HAP-1 (cell line): ENCODE measurements around the gene NALCN.

ENCODE experiments used
- DNase-seq, 2 experiments: peaks; one replicate each; pipeline ENCODE4 v3.0.0-alpha.2; 2016 to 2020; ENCODE audit warnings: low spot score in 2 of 2
- H3K27me3 ChIP-seq: fragments of 250-450 bp; sonication (Bioruptor Pico); 2 replicates; pipeline ENCODE4 v1.5.1; 2020; ENCODE audit warnings: low read depth, mild to moderate bottlenecking, moderate library complexity
- H3K36me3 ChIP-seq: fragments of 250-450 bp; sonication (Bioruptor Pico); replicated peaks from 2 replicates; pipeline ENCODE4 v1.5.1; 2020; ENCODE audit warnings: mild to moderate bottlenecking
- H3K4me1 ChIP-seq: fragments of 250-450 bp; sonication (Bioruptor Pico); 2 replicates; pipeline ENCODE4 v1.5.1; 2020; ENCODE audit warnings: mild to moderate bottlenecking
- H3K4me3 ChIP-seq: fragments of 250-450 bp; sonication (Bioruptor Pico); 2 replicates; pipeline ENCODE4 v1.5.1; 2020; ENCODE audit warnings: mild to moderate bottlenecking, moderate library complexity
- H3K9me3 ChIP-seq: fragments of 250-450 bp; sonication (Bioruptor Pico); 2 replicates; pipeline ENCODE4 v1.5.1; 2020; ENCODE audit warnings: mild to moderate bottlenecking, moderate library complexity
- in situ Hi-C: fragments of 300-500 bp; cut with MboI; formaldehyde crosslinking; loops from 3 replicates; pipeline ENCODE4 v1.14.3; 2020; ENCODE audit warnings: low sequenced_read_pairs, inconsistent platforms, mixed read lengths

The NALCN gene

GRCh38 chr13:101416181-101417042 lies at the start of gene NALCN:
NALCN (minus strand) TSS chr13:101416508; CDS start chr13:101399126, 17,382 bp downstream.
- Histone ChIP-seq H3K4me1 (no peaks in the 10 kb centered on the region), H3K9me3 (no peaks in the 10 kb centered on the region), H3K4me3 (peak within 1 kb of the TSS; percentile 13; the same call in 1 of the 2 replicates), H3K36me3 (no peaks in the 10 kb centered on the region), H3K27me3 (peaks cover 11% of the 10 kb centered on the region)
- in situ Hi-C loops = no loop called here
- DNase-seq = peak in 1 of 2 experiments; percentile 11

- no peaks in the 10 kb centered on the region for H3K4me1 ChIP-seq
- no peak overlapping the region for H3K4me3 ChIP-seq
- in situ Hi-C loops = no loop called here
- no peaks in the 10 kb centered on the region for H3K27me3 ChIP-seq
- DNase-seq = no peak
- H3K36me3 ChIP-seq = no peaks in the 10 kb centered on the region
- no peaks in the 10 kb centered on the region for H3K9me3 ChIP-seq
Measured at GRCh38 chr13:101465877-101466276, 49.6 kb upstream of the NALCN start.

- H3K27me3 ChIP-seq = no peaks in the 10 kb centered on the region
- H3K4me3 ChIP-seq = no peak overlapping the region
- no peaks in the 10 kb centered on the region for H3K36me3 ChIP-seq
- no peaks in the 10 kb centered on the region for H3K4me1 ChIP-seq
- in situ Hi-C loops = no loop called here
- H3K9me3 ChIP-seq = no peaks in the 10 kb centered on the region
- no peak for DNase-seq
Measured at GRCh38 chr13:101457176-101457575, 40.9 kb upstream of the NALCN start.

GRCh38 chr13:101455863-101456262 lies 39.6 kb upstream of the NALCN start:
- H3K9me3 ChIP-seq = no peaks in the 10 kb centered on the region
- in situ Hi-C loops = no loop called here
- DNase-seq = no peak
- H3K4me3 ChIP-seq = no peak overlapping the region
- no peaks in the 10 kb centered on the region for H3K36me3 ChIP-seq
- H3K27me3 ChIP-seq = no peaks in the 10 kb centered on the region
- H3K4me1 ChIP-seq = no peaks in the 10 kb centered on the region

GRCh38 chr13:101454767-101455166 lies 38.5 kb upstream of the NALCN start:
- H3K9me3 ChIP-seq = no peaks in the 10 kb centered on the region
- H3K27me3 ChIP-seq = no peaks in the 10 kb centered on the region
- no peaks in the 10 kb centered on the region for H3K4me1 ChIP-seq
- H3K4me3 ChIP-seq = no peak overlapping the region
- in situ Hi-C loops = no loop called here
- no peak for DNase-seq
- H3K36me3 ChIP-seq = no peaks in the 10 kb centered on the region

- no peak for DNase-seq
- Histone ChIP-seq H3K9me3 (no peaks in the 10 kb centered on the region), H3K4me3 (no peak overlapping the region), H3K27me3 (no peaks in the 10 kb centered on the region), H3K36me3 (no peaks in the 10 kb centered on the region), H3K4me1 (no peaks in the 10 kb centered on the region)
- in situ Hi-C loops = no loop called here
Measured at GRCh38 chr13:101453784-101454201, 37.5 kb upstream of the NALCN start.

GRCh38 chr13:101452519-101453485 lies 36.5 kb upstream of the NALCN start, which contains the start of gene ITGBL1:
ITGBL1 (plus strand) TSS chr13:101452675; CDS start chr13:101452834, 159 bp downstream.
- H3K4me1 ChIP-seq = no peaks in the 10 kb centered on the region
- H3K36me3 ChIP-seq = no peaks in the 10 kb centered on the region
- no peak within 1 kb of the TSS for H3K4me3 ChIP-seq
- no peak for DNase-seq
- in situ Hi-C loops = no loop called here
- no peaks in the 10 kb centered on the region for H3K9me3 ChIP-seq
- H3K27me3 ChIP-seq = no peaks in the 10 kb centered on the region

- Histone ChIP-seq H3K4me1 (no peaks in the 10 kb centered on the region), H3K36me3 (no peaks in the 10 kb centered on the region), H3K9me3 (no peaks in the 10 kb centered on the region), H3K27me3 (no peaks in the 10 kb centered on the region), H3K4me3 (no peak overlapping the region)
- DNase-seq = no peak
- in situ Hi-C loops = no loop called here
Measured at GRCh38 chr13:101451641-101452040, 35.3 kb upstream of the NALCN start.

- Histone ChIP-seq H3K4me3 (no peak overlapping the region), H3K36me3 (no peaks in the 10 kb centered on the region), H3K27me3 (no peaks in the 10 kb centered on the region), H3K4me1 (no peaks in the 10 kb centered on the region), H3K9me3 (no peaks in the 10 kb centered on the region)
- in situ Hi-C loops = no loop called here
- DNase-seq = no peak
Measured at GRCh38 chr13:101450749-101451130, 34.4 kb upstream of the NALCN start.

- Histone ChIP-seq H3K4me3 (no peak overlapping the region), H3K9me3 (no peaks in the 10 kb centered on the region), H3K27me3 (no peaks in the 10 kb centered on the region), H3K36me3 (no peaks in the 10 kb centered on the region), H3K4me1 (no peaks in the 10 kb centered on the region)
- DNase-seq = no peak
- in situ Hi-C loops = no loop called here
Measured at GRCh38 chr13:101449790-101450748, 33.8 kb upstream of the NALCN start.

GRCh38 chr13:101447852-101448251 lies 31.5 kb upstream of the NALCN start:
- Histone ChIP-seq H3K27me3 (no peaks in the 10 kb centered on the region), H3K4me3 (no peak overlapping the region), H3K36me3 (no peaks in the 10 kb centered on the region), H3K4me1 (no peaks in the 10 kb centered on the region), H3K9me3 (no peaks in the 10 kb centered on the region)
- DNase-seq = no peak
- in situ Hi-C loops = no loop called here

- Histone ChIP-seq H3K4me1 (no peaks in the 10 kb centered on the region), H3K4me3 (no peak overlapping the region), H3K36me3 (no peaks in the 10 kb centered on the region), H3K27me3 (no peaks in the 10 kb centered on the region), H3K9me3 (no peaks in the 10 kb centered on the region)
- no peak for DNase-seq
- in situ Hi-C loops = no loop called here
Measured at GRCh38 chr13:101434486-101434885, 18.2 kb upstream of the NALCN start.

- Histone ChIP-seq H3K36me3 (no peaks in the 10 kb centered on the region), H3K27me3 (no peaks in the 10 kb centered on the region), H3K4me1 (no peaks in the 10 kb centered on the region), H3K9me3 (no peaks in the 10 kb centered on the region), H3K4me3 (no peak overlapping the region)
- DNase-seq = no peak
- in situ Hi-C loops = no loop called here
Measured at GRCh38 chr13:101433895-101434294, 17.6 kb upstream of the NALCN start.
